AG04450 (cell line): ENCODE measurements around the gene ZNF740. TPM values are rescaled to one million over a fixed set of nuclear protein-coding genes. Genes with fewer than 3 reads are reported as not detected.
"Not testable (repeated sequence)": the region's sequence is repeated elsewhere in the genome, so short reads cannot be mapped to it uniquely, and the experiment has no call there.

Source experiments
- CTCF ChIA-PET: fragments of 300-600, 350-600 bp; formaldehyde crosslinking; extraction: SDS; loops from one replicate; lab custom pipeline; 2022; ENCODE audit warnings: antibody characterized with exemption, inconsistent platforms; lab: Charles Lee
- POLR2A ChIA-PET: fragments of 350-600 bp; formaldehyde crosslinking; extraction: SDS; loops from one replicate; lab custom pipeline; 2021; ENCODE audit warnings: antibody characterized with exemption, inconsistent platforms; lab: Yijun Ruan, JAX
- DNase-seq: peaks from one replicate; pipeline ENCODE4 v3.0.0-alpha.2; 2011; ENCODE audit warnings: low read depth, low spot score
- H3K27ac ChIP-seq: one replicate; pipeline ENCODE4 v1.5.1; 2012; ENCODE audit warnings: low read depth, low read length, control low read depth
- H3K27me3 ChIP-seq: one replicate; pipeline ENCODE4 v1.6.0; 2012; ENCODE audit warnings: low read length; ENCODE audit not compliant: control insufficient read depth, insufficient read depth
- H3K4me3 ChIP-seq: 2 replicates; pipeline ENCODE4 v1.5.1; 2011; ENCODE audit warnings: mild to moderate bottlenecking, low read depth, low read length, control low read depth
- H3K9me3 ChIP-seq: 2 replicates; pipeline ENCODE4 v1.5.1; 2012; ENCODE audit warnings: low read length; ENCODE audit not compliant: control insufficient read depth, insufficient read depth
- CTCF ChIP-seq: IDR thresholded peaks from 2 replicates; pipeline ENCODE4 v1.5.1; 2011; ENCODE audit warnings: low read depth, low read length, control low read depth, inconsistent platforms
- polyA plus RNA-seq: library from polyadenylated mRNA; depleted of rRNA; stranded (reverse); fragments of >200 nt; gene quantifications from 2 replicates; pipeline ENCODE4 v1.2.3, GENCODE V29; 2011

Gene ZNF740
- polyA plus RNA-seq, 1 experiment: 21.7 TPM

- ChIA-PET POLR2A (no interaction called here), CTCF (interaction anchor here (0.6 to 2.3 kb wide), 3 partner anchors 16 to 110 kb away, joined by 3 to 16 read pairs (median 3); no protein-coding TSS in a partner anchor)
- H3K27me3 ChIP-seq: no peaks in the 10 kb centered on the region
- DNase-seq: no peak
- no peak overlapping the region for H3K4me3 ChIP-seq
- no peak overlapping the region for H3K27ac ChIP-seq
- H3K9me3 ChIP-seq: no peaks in the 10 kb centered on the region
- no peak for TF ChIP-seq CTCF
These were observed 3.8 kb upstream of the ZNF740 start for GRCh38 chr12:53176750-53177149.

- H3K27me3 ChIP-seq, H3K9me3 ChIP-seq, H3K27ac ChIP-seq, POLR2A ChIA-PET, DNase-seq, H3K4me3 ChIP-seq: not testable (repeated sequence)
- CTCF ChIA-PET: interaction anchor here (0.6 to 1.3 kb wide), 3 partner anchors 18 to 111 kb away, joined by 3 to 4 read pairs (median 3); no protein-coding TSS in a partner anchor
These were observed 3.1 kb upstream of the ZNF740 start for GRCh38 chr12:53177447-53177846.

- H3K9me3 ChIP-seq, H3K27me3 ChIP-seq, DNase-seq, H3K27ac ChIP-seq, H3K4me3 ChIP-seq: not testable (repeated sequence)
- ChIA-PET POLR2A (interaction anchor here (0.7 kb wide), 1 partner anchor 19 kb away, joined by 4 read pairs; no protein-coding TSS in a partner anchor), CTCF (interaction anchor here (1.2 to 1.6 kb wide), 3 partner anchors 19 to 113 kb away, joined by 5 to 6 read pairs (median 6); no protein-coding TSS in a partner anchor)
These were observed 1.7 kb upstream of the ZNF740 start for GRCh38 chr12:53178803-53179202.

GRCh38 chr12:53179687-53180219 is 769 bp upstream of the ZNF740 start:
- Histone ChIP-seq H3K27me3 (no peaks in the 10 kb centered on the region), H3K27ac (peak overlapping the region; percentile 95), H3K9me3 (no peaks in the 10 kb centered on the region), H3K4me3 (peak overlapping the region; percentile 78)
- DNase-seq: no peak
- CTCF ChIA-PET: interaction anchor here (0.6 to 1.6 kb wide), 7 partner anchors 20 to 312 kb away, joined by 3 to 6 read pairs (median 5); no protein-coding TSS in a partner anchor
- POLR2A ChIA-PET: interaction anchor here (0.6 to 2.4 kb wide), 13 partner anchors 8 to 325 kb away, joined by 3 to 16 read pairs (median 6); partner anchors contain the start of gene SPRYD3
- no peak for TF ChIP-seq CTCF

GRCh38 chr12:53180931-53181645 is 566 bp downstream of the ZNF740 start:
- DNase-seq: no peak
- no peaks in the 10 kb centered on the region for H3K9me3 ChIP-seq
- no peak for TF ChIP-seq CTCF
- CTCF ChIA-PET: interaction anchor here (0.9 to 3.0 kb wide), 11 partner anchors 8 to 164 kb away, joined by 3 to 26 read pairs (median 5); partner anchors contain the start of gene AAAS
- POLR2A ChIA-PET: interaction anchor here (0.6 to 2.4 kb wide), 17 partner anchors 8 to 320 kb away, joined by 3 to 16 read pairs (median 4); partner anchors contain the start of genes MYG1, PFDN5, SPRYD3 and TARBP2
- peak overlapping the region; percentile 78 for H3K4me3 ChIP-seq
- H3K27me3 ChIP-seq: no peaks in the 10 kb centered on the region
- peak overlapping the region; percentile 83 for H3K27ac ChIP-seq
